Endothelial cell of umbilical vein (primary cell): ENCODE measurements around the gene UBE3B.

Experiments used
- EZH2 ChIP-seq: IDR thresholded peaks from 2 replicates; pipeline ENCODE4 v1.6.1; 2012; ENCODE audit warnings: borderline replicate concordance, low read depth, mild to moderate bottlenecking, moderate library complexity, low read length, inconsistent platforms; ENCODE audit not compliant: severe bottlenecking
- GATA2 ChIP-seq: IDR thresholded peaks from 2 replicates; pipeline ENCODE4 v1.7.0; 2011; ENCODE audit warnings: low read depth, mild to moderate bottlenecking, moderate library complexity, mixed read lengths, low read length; ENCODE audit not compliant: insufficient read length, insufficient read depth
- MYC ChIP-seq: IDR thresholded peaks from one replicate; pipeline ENCODE4 v1.6.1; 2011; ENCODE audit warnings: mild to moderate bottlenecking, low read depth, low read length
- POLR2A ChIP-seq: IDR thresholded peaks from 2 replicates; pipeline ENCODE4 v1.6.1; 2012; ENCODE audit warnings: low read depth, mild to moderate bottlenecking, control low read depth, low read length
- POLR2AphosphoS5 ChIP-seq: IDR thresholded peaks from 2 replicates; pipeline ENCODE4 v1.6.1; 2012; ENCODE audit warnings: low read depth, mild to moderate bottlenecking, control low read depth, low read length, moderate library complexity; ENCODE audit not compliant: insufficient read depth
- TF ChIP-seq, protein P1 (sequence below), 2 donors: IDR thresholded peaks; 1 replicate in 1 of 2; 2 replicates in 1 of 2; pipeline ENCODE4 v1.5.1; 2011; ENCODE audit warnings: low read length in 2 of 2, mild to moderate bottlenecking in 2 of 2, moderate library complexity in 2 of 2, control low read depth in 1 of 2, inconsistent platforms in 1 of 2, low read depth in 1 of 2; ENCODE audit not compliant: insufficient read depth in 1 of 2; ENCODE audit errors: extremely low read depth in 1 of 2
- TF ChIP-seq, protein P2 (sequence below): IDR thresholded peaks from 2 replicates; pipeline ENCODE4 v1.6.1; 2011; ENCODE audit not compliant: insufficient read depth, insufficient read length

DNA sequence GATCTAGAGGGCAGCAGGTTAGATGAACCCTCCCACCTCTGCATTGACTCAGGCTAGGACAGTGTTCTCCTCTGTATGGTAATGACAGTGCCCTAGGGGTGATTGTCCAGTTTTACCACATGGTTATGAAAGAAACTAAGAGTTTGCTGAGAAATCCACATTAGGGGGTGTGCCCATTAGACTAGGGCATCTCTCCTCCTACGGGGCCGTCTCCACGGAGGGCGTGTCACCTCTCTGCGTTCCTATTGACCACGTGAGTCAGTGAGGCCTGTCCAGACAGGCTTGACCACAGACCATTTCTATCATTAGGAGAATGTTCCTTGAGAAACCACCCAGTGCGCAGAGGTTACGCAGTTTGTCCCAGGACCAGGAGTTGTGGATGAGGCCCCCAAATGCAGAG is 104.4 kb downstream of the UBE3B start:
- TF ChIP-seq, protein P1, sequence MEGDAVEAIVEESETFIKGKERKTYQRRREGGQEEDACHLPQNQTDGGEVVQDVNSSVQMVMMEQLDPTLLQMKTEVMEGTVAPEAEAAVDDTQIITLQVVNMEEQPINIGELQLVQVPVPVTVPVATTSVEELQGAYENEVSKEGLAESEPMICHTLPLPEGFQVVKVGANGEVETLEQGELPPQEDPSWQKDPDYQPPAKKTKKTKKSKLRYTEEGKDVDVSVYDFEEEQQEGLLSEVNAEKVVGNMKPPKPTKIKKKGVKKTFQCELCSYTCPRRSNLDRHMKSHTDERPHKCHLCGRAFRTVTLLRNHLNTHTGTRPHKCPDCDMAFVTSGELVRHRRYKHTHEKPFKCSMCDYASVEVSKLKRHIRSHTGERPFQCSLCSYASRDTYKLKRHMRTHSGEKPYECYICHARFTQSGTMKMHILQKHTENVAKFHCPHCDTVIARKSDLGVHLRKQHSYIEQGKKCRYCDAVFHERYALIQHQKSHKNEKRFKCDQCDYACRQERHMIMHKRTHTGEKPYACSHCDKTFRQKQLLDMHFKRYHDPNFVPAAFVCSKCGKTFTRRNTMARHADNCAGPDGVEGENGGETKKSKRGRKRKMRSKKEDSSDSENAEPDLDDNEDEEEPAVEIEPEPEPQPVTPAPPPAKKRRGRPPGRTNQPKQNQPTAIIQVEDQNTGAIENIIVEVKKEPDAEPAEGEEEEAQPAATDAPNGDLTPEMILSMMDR (IDR thresholded peaks at IDR 0.05; ENCODE audit: extremely low read depth in 1 of 2, insufficient read depth in 1 of 2, low read depth in 1 of 2, low read length in 2 of 2) = no peak
- no peak for TF ChIP-seq EZH2
- TF ChIP-seq, protein P2, sequence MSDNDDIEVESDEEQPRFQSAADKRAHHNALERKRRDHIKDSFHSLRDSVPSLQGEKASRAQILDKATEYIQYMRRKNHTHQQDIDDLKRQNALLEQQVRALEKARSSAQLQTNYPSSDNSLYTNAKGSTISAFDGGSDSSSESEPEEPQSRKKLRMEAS = no peak
- no peak for TF ChIP-seq POLR2AphosphoS5
- TF ChIP-seq MYC = no peak
- no peak for TF ChIP-seq POLR2A
- no peak for TF ChIP-seq GATA2
